MCF 10A (cell line): ENCODE results near the gene NR1H2. TPM values are rescaled to one million over a fixed set of nuclear protein-coding genes. Genes with fewer than 3 reads are reported as not detected.

Experiments used
- BruUV-seq: library from RNA; stranded (reverse); fragments of 400-500 nt; replicated peaks from 2 replicates; lab custom pipeline; 2021; lab: Mats Ljungman, UMichigan
- CTCF ChIA-PET: fragments of 300-600 bp; sonication (Branson Sonifier 250); formaldehyde crosslinking; extraction: SDS; loops from one replicate; lab custom pipeline; 2021; ENCODE audit warnings: antibody characterized with exemption, inconsistent platforms; lab: Yijun Ruan, JAX
- POLR2A ChIA-PET: fragments of 300-600, 350-650 bp; sonication (Branson Sonifier 250); formaldehyde crosslinking; extraction: SDS; loops from one replicate; lab custom pipeline; 2020; ENCODE audit warnings: antibody characterized with exemption, inconsistent platforms; lab: Yijun Ruan, JAX
- DNase-seq: peaks from one replicate; pipeline ENCODE4 v3.0.0-alpha.2; 2018; ENCODE audit not compliant: unreplicated experiment
- H3K27ac Mint-ChIP-seq: one replicate; pipeline ENCODE4 v1.8.0; 2022; ENCODE audit warnings: mild to moderate bottlenecking, low read depth, mixed read lengths; ENCODE audit not compliant: unreplicated experiment
- H3K27me3 Mint-ChIP-seq: one replicate; pipeline ENCODE4 v1.8.0; 2022; ENCODE audit warnings: mixed read lengths; ENCODE audit not compliant: insufficient read depth, unreplicated experiment
- H3K36me3 Mint-ChIP-seq: one replicate; pipeline ENCODE4 v1.8.0; 2022; ENCODE audit warnings: mild to moderate bottlenecking, moderate library complexity, mixed read lengths; ENCODE audit not compliant: insufficient read depth, unreplicated experiment
- H3K4me1 Mint-ChIP-seq: one replicate; pipeline ENCODE4 v1.8.0; 2022; ENCODE audit warnings: mixed read lengths; ENCODE audit not compliant: insufficient read depth, unreplicated experiment
- H3K4me3 Mint-ChIP-seq: one replicate; pipeline ENCODE4 v1.8.0; 2022; ENCODE audit warnings: mild to moderate bottlenecking, moderate library complexity, mixed read lengths; ENCODE audit not compliant: unreplicated experiment
- H3K9me3 Mint-ChIP-seq: one replicate; pipeline ENCODE4 v1.8.0; 2022; ENCODE audit warnings: mixed read lengths; ENCODE audit not compliant: unreplicated experiment
- intact Hi-C: fragments of 100-400 bp; cut with micrococcal nuclease; formaldehyde crosslinking; loops from 2 replicates; pipeline ENCODE4 v1.14.1; 2022
- total RNA-seq: library from RNA; stranded (reverse); gene quantifications from 2 replicates; pipeline ENCODE4 v1.2.3, GENCODE V29; 2022
- TF ChIP-seq, protein P1 (sequence below): fragments of 200-600 bp; IDR thresholded peaks from one replicate; pipeline ENCODE4 v1.8.0; 2022; ENCODE audit warnings: antibody characterized with exemption, mild to moderate bottlenecking; ENCODE audit not compliant: unreplicated experiment

The NR1H2 gene
- total RNA-seq, 1 experiment from 2014 or later: 62.0 TPM

DNA sequence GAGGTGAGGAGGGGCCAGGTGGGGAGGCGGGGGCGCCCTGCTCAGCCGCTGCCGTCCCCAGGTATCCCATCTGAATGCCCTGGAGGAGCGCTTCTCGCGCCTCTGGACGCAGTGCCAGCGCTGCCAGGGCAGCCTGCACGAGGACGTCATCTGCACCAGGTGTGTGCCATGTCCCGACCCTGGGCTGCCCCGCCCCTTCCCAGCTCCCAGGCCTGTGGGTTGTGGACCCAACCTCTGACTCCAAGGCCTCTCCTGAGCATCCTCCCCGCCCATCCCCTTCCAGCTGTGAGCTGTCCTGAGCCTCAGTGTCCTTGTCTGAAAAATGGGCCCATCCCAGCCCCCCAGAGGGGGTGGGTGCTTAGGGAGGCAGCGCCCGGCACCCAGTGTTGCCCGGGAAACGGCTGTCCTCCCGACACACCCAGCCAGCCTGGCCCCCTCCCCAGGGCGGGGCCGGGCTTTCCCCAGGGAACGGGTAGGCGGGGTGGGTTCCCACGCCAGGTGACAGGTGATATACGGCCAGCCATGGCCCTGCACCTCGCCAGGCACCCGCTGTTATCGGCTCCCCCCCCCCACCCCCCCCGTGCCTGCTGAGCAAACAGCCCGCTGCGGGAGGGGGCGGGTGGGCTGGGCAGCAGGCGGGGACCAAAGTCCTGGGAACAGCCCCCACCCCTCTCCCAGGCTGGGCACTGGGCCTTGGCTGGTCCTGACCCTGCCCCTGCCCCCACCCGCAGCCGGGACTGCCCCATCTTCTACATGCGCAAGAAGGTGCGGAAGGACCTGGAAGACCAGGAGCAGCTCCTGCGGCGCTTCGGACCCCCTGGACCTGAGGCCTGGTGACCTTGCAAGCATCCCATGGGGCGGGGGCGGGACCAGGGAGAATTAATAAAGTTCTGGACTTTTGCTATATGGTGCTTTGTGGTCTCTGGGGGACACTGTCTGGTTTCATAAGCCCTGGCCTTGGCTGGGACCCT lies 41.1 kb downstream of the NR1H2 start:
- no peak overlapping the region for H3K27ac Mint-ChIP-seq
- DNase-seq: no peak
- no peaks in the 10 kb centered on the region for H3K36me3 Mint-ChIP-seq
- no peaks in the 10 kb centered on the region for H3K9me3 Mint-ChIP-seq
- CTCF ChIA-PET: no interaction called here
- no peak overlapping the region for H3K4me3 Mint-ChIP-seq
- H3K4me1 Mint-ChIP-seq: no peaks in the 10 kb centered on the region
- POLR2A ChIA-PET: no interaction called here
- TF ChIP-seq, protein P1, sequence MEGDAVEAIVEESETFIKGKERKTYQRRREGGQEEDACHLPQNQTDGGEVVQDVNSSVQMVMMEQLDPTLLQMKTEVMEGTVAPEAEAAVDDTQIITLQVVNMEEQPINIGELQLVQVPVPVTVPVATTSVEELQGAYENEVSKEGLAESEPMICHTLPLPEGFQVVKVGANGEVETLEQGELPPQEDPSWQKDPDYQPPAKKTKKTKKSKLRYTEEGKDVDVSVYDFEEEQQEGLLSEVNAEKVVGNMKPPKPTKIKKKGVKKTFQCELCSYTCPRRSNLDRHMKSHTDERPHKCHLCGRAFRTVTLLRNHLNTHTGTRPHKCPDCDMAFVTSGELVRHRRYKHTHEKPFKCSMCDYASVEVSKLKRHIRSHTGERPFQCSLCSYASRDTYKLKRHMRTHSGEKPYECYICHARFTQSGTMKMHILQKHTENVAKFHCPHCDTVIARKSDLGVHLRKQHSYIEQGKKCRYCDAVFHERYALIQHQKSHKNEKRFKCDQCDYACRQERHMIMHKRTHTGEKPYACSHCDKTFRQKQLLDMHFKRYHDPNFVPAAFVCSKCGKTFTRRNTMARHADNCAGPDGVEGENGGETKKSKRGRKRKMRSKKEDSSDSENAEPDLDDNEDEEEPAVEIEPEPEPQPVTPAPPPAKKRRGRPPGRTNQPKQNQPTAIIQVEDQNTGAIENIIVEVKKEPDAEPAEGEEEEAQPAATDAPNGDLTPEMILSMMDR: no peak
- H3K27me3 Mint-ChIP-seq: peaks cover 15% of the 10 kb centered on the region
- no TSS peak for BruUV-seq
- intact Hi-C loops: no loop called here

DNA sequence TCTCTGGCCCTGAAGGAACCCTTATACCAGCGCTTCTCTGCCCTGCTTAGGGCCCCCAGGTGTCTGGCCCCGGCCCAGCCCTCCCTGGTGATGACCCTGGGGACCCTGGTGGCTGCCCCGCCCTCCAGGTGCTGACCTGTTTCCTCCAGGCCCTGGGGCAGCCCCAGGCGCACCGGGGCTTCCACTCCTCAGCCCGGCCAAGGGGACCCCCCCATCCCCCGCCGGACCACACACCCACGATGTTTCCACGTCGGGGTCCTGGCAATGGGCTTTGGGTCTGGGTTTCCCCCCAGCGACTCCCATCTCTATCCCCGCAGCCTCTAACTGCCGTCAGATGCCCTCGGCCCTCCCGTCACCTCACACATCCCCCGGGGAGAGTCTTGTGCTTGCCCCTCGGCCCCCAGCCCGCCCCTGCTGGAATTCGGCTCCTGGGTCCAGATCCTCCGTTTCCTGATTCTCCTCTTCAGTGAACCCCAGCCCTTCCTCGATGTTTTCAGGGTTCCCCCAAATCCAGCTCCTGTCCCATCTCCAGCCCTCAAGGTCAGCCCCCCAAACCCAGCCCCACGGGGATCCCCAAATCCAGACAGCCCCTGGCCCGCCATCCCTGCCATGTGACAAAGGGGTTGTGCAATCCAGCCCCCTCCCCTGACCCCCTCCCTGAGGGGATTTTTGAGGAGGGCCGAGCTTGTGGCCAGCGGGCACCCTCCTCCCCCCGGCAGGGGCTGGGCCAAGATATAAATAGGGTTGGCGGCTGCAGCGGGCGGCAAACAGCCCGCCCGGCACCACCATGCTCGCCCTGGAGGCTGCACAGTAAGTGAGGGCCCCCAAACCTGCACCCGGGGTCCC lies 42.1 kb downstream of the NR1H2 start, which contains the start of gene SPIB:
SPIB (plus strand) TSS at position 763 of the 846 bp plus-strand sequence; CDS start at position 788, 25 bp downstream.
- no peaks in the 10 kb centered on the region for H3K4me1 Mint-ChIP-seq
- intact Hi-C loops: no loop called here
- no peak within 1 kb of the TSS for H3K27ac Mint-ChIP-seq
- H3K36me3 Mint-ChIP-seq: no peaks in the 10 kb centered on the region
- peaks cover 15% of the 10 kb centered on the region for H3K27me3 Mint-ChIP-seq
- ChIA-PET CTCF (no interaction called here), POLR2A (no interaction called here)
- DNase-seq: no peak
- no peak within 1 kb of the TSS for H3K4me3 Mint-ChIP-seq
- no peaks in the 10 kb centered on the region for H3K9me3 Mint-ChIP-seq
- BruUV-seq: no TSS peak
- TF ChIP-seq, protein P1: no peak

DNA sequence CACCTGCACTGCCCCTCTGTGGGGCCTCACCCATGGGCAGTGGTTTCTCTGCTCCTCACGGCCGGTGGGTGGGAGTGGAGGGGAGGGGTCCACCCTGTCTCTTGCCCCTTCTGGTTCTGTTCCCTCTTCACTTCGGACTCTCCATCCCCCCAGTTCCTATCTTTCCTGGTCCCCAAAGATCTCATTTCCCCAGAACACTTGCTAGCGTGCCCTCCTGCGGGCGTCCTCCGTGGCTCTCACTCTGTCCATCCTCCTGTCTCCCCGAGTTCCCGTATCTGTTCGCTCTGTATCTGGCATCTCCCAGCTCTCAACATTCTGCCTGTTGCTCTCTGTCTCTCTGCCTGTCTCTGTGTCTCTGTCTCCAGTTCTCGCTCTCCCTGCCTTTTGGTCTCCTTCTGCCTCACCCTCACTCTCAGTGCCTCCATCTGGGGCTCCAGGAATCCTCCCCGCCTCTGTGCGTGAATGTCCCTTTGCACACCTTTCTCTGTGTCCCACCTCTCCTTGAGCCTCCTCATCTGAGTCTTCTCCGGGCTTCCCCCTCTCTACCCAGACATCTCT lies 42.8 kb downstream of the NR1H2 start:
- DNase-seq: no peak
- H3K27ac Mint-ChIP-seq: no peak overlapping the region
- H3K27me3 Mint-ChIP-seq: peaks cover 15% of the 10 kb centered on the region
- TF ChIP-seq, protein P1: no peak
- intact Hi-C loops: no loop called here
- BruUV-seq: no TSS peak
- CTCF ChIA-PET: interaction anchor here (0.6 kb wide), 1 partner anchor 1769 kb away, joined by 3 read pairs; no protein-coding TSS in a partner anchor
- POLR2A ChIA-PET: no interaction called here
- H3K4me1 Mint-ChIP-seq: no peaks in the 10 kb centered on the region
- no peak overlapping the region for H3K4me3 Mint-ChIP-seq
- H3K36me3 Mint-ChIP-seq: no peaks in the 10 kb centered on the region
- no peaks in the 10 kb centered on the region for H3K9me3 Mint-ChIP-seq
